ENCODE data around the gene HCAR3.
"Not testable (repeated sequence)": the region's sequence is repeated elsewhere in the genome, so short reads cannot be mapped to it uniquely, and the experiment has no call there.

- not testable (repeated sequence) for TF ChIP-seq CTCF, POLR2A, EP300 (IDR thresholded peaks at IDR 0.05)
These were observed 34.3 kb upstream of the HCAR3 start for GRCh38 chr12:122750781-122751515.
